NCI-H526 (cell line): Measurements from ENCODE around the gene DMAC2.
"Not testable (repeated sequence)": the region's sequence is repeated elsewhere in the genome, so short reads cannot be mapped to it uniquely, and the experiment has no call there.

Experiments used
- DNase-seq, 2 experiments: peaks; one replicate each; lab custom pipeline; 2025; lab: John Stamatoyannopoulos, UW

The DMAC2 gene

DNA sequence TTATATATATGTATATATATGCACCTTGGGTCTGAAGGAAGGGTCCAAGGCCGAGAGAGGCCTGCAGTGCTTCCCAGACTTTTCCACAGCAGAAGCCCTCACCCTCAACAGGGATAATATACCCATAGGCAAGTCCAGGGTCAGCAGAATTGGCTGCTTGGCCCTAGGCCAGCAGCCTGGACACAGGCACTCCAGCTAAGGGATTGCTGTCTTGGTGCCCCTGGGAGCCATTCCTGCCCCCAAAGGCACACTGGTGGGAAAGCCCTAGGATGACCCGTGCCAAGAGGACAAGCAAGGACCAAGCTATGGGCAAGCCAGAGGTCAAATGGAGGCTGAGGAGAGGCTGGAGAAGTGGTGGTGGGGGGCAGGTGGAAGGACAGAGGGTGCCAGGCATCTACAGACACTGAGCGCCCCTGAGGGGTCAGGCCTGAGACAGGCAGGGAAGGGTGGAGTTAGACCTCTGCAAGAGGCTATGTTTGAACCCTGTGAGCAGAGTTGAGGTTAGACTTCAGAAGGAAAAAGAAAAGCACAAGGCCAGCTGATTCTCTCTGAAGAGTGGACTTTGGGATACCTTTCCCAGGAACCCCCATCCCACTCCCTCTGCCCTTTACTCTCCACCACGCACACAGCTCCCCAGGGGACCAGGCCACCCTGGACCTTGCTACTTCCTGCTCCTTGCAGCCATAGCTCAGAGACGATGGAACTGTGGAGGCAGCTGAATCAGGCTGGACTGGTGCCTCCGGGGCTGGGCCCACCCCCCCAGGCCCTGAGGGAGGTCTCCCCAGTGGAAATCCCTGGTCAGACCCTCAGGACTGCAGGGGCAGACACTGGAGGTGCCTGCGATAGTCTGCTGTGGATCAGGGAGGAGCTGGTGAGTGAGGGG lies 3.0 kb upstream of the DMAC2 start, which contains the start of gene ERICH4:
Gene ERICH4 (plus strand): TSS at position 684 of the 883 bp plus-strand sequence. CDS start 14 bp downstream, at position 698.
- no peak for DNase-seq

DNA sequence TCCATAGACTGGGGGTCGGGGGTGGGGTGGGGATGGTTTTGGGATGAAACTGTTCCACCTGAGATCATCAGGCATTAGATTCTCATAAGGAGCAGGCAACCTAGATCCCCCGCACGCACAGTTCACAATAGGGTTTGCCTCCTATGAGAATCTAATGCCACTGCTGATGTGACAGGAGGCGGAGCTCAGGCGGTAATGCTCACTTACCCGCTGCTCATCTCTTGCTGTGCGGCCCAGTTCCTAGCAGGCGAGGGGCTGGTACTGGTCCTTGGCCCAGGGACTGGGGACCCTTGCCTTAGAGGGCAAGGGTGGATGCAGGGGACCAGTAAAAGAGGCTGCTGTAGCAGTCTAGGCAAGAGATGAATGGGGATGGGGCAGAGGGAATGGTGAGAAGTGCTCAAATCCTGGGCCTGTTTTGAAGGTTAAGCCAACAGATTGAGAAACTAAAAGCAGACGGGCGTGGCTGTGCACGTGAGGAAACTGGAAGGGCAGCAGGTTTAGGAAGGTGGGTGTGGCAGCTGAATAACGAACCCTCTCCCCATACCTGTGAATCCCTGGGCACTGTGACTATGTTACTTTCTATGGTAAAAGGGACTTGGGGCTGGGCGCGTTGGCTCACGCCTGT lies 1.7 kb upstream of the DMAC2 start:
- no peak for DNase-seq

DNA sequence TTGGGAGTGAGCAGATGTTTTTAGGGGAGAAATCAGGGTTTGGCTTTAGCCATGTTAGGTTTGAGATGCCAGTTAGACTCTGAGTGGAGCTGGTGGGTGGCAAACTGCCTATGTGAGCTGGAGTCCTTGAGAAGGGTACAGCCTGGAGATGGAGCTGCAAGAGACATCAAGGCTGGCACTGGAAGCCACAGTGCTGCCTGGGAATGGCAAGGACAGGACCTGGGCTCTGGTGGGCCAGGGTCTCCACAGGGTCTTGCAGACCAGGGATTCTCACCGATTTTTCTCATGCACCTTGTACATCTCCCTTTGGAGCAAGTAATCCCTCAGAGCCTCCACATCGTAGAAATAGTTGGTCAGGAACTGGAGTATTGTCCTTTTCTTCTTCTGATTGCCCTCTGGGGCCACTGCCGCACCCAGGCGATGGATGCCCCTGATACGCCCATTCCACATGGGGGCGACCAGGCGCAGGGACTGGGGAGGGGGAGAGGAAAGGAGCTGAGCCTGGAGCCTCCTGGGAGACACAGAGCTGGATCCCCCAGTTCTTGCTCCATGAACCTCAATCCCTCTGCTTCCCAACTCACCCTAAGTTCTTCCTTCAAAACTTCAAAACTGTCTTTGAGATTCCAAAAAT lies 1.7 kb downstream of the DMAC2 start:
- no peak for DNase-seq

DNA sequence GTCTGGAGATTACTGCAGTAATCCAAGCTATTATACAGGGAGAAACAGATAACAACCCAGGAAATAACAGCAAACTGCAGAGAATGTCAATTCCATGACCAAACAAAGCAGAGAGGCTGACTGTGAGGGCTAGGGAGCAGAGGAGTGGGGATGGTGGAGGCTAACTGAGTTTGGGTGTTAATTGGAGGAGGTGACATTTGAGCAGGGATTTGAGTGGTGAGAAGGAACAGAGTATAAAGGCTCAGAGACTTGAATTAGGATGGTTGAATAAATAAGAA lies 3.1 kb downstream of the DMAC2 start:
- DNase-seq, result no peak

DNA sequence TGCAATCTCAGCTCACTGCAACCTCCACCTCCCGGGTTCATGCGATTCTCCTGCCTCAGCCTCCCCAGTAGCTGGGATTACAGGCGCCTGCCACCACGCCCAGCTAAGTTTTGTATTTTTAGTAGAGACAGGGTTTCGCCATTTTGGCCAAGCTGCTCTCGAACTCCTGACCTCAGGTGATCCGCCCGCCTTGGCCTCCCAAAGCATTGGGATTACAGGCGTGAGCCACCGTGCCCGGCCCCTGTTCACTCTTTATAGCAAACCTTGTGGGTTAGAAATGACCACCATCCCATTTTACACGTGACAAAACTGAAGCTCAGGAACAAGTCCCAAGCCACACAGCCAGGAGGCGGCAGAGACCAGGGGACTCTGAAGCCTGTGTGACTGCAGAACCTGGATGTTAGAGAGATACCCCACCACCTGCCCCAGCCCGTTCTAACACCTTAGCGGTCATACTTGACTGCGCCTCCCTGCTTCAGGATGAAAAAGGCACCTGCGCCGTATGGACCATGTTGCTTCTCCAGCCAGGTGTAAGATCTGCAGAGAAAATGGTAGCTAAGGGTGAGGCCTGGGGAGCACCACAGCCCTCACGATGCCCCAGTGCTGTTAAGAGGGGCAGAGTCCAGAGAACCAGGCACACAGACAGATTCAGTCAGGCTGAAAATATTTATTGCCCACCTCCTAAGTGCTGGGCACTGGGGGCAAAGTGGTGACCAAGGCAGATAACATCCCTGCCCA lies 3.6 kb downstream of the DMAC2 start:
- no peak for DNase-seq

DNA sequence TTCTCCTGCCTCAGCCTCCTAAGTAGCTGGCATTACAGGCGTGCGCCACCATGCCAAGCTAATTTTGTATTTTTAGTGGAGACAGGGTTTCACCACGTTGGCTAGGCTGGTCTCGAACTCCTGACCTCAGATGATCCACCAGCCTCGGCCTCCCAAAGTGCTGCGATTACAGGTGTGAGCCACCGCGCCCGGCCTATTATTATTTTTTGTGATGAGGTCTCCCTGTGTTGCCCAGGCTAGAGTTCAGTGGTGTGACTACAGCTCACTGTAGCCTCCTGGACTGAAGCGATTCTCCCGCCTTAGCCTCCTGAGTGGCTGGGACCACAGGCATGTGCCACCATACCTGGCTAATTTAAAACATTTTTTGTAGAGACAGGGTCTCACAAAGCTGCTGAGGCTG lies 4.3 kb downstream of the DMAC2 start:
- not testable (repeated sequence) for DNase-seq

DNA sequence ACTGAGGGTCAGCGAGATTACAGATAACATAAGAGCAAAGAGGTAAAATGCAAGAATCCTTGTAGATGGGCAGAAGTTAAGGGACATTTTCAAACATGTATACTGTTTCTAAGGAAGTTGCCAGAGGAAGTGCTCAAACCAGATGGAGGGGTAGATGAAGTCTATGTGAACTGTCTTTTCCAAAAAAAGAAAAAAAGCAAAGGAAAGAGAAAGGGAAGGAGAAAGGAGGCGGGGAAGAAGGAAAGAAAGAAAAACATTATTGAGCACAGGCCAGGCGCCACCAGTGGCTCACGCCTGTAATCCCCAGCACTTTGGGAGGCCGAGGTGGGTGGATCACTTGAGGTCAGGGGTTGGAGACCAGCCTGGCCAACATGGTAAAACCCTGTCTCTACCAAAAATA lies 5.3 kb downstream of the DMAC2 start:
- no peak for DNase-seq

DNA sequence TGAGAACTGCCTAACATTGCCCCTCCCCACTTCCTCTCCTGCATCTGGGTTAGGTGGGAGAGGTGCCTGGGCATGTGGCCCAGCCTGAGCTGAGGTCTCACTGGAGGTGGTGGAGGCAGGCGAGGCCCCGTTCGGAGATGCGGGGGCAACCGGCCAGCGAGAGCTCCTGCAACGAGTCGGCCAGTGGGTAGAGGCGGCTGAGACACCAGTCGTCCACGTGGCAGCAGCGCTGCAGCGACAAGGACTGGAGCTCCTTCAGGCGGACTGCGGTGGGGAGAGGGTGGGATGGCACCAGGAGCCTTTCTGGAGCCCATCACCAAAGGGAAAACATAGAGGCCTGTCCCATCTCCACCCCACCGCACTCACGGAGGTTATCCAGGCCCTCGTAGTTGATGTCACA lies 6.5 kb downstream of the DMAC2 start:
- no peak for DNase-seq

DNA sequence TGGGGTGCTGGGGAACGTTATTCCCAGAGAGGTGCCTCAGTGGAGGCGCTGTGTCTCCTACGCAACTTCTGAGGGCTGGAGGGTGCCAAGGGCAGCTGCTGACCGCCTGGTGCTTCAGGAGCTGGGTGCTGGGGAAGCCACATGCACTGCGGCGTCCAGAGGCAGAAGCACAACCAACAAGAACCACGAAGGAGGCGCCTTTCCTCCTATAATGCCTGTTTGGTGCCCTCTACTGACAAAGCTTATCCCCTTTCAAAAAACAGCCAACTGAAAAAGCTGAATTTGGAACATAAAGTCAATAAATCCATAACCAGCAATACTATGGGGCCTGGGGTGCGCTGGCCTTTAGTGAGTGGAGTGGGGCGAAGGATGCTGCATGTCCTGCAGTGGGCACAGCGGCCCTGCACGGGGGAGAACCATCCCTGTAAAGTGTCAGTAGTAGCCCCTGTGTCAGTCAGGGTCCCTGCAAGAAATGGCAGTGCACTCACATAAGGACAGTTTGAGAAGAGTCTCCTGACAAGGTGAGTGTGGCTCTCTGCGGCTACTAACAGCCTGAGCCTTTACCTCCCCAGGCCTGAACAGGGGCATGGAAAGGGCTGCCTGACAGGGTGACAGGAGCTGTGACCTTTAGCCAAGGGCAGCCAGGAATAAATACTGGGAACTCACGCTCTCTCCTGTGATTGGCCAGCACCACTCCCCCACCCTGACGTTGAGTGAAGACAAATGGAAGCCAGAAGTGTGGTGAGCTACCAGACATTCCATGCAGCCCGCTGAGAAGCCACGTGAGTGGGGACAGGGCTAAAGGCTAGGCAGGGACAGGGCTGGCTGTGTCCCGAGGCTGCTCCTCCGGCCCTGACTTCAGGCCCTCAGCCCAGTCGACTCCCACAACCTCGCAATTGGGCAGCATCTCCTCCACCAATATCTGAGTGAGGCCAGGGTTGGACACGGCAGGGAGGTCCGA lies 8.0 kb downstream of the DMAC2 start:
- no peak for DNase-seq

DNA sequence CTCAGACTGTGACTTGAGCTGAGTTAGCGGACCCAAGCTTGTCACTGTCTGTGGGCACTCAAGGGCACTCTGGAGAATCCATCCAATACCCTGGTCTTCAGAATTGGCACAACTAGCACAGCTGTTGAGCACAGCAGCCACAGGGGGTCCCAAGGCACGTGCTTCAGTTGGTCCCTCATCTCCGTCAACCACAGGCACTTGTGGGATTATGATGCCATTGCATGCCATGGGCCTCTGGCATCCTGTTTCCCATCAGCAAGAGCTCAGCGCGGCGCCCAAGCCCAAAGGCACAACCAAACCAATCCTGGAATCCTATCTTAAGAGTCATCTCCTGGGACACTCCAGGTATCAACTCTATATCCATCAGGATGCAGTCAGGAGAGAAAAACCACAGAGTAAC lies 8.8 kb downstream of the DMAC2 start:
- DNase-seq, result no peak

DNA sequence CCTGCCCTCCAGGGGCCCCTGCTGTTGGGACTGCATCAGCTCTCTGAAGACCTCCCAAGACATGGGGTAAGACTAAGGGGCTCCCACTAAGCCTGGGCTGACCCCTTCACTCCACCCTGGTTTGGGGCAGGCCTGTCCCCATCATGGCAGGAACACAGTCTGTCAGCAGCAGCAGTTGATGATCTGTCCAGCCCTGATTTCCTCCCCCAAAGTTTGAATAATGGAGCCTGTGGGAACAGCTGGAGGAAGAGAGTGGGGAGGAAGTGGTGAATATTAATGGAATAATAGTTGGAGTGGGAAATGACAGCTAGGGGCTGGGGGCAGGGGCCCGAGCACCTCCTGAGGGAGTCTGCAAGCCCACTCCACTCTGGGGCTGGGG lies 11.2 kb downstream of the DMAC2 start:
- no peak for DNase-seq

DNA sequence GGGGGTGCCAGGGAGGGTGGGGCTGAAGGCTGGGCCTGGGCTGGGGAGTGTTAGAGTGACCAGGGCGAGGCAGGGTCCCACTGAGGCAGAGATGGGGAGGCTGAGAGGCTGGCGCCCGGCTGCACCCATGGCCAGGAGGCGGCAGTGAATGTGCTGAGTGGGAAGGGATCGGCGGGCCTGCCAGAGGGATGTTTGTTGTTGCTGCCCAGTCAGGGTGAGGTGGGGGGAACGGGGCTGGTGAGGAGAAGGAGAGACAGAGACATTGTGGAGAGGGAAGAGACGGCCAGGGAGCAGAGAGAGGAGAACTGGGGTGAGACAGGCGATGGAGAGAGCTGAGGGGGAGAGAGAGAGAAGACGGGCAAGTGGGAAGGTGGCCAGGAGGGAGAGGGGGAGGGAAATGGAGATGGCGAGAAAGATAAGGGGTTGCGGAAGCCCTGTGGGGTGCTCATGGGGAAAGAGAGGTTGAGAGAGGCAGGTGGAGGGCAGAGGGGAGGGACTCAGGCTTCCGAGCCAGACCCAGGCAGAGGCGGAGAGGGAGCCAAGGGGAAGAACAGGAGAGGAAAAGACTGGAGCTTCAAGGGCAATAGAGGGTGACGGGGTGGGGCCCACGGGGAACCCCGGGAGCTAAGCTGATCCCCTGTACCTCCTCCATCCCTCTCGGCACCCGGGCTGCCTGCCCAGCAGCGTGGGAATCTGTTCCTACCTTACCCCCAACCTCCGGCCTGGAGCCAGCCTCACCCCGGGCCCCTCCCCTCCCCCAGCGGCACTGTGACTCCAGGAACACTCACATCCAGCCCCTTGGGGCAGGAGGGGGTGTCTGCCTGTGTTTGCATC lies 11.8 kb downstream of the DMAC2 start:
- DNase-seq, result peak in 1 of 2 experiments; percentile 49

DNA sequence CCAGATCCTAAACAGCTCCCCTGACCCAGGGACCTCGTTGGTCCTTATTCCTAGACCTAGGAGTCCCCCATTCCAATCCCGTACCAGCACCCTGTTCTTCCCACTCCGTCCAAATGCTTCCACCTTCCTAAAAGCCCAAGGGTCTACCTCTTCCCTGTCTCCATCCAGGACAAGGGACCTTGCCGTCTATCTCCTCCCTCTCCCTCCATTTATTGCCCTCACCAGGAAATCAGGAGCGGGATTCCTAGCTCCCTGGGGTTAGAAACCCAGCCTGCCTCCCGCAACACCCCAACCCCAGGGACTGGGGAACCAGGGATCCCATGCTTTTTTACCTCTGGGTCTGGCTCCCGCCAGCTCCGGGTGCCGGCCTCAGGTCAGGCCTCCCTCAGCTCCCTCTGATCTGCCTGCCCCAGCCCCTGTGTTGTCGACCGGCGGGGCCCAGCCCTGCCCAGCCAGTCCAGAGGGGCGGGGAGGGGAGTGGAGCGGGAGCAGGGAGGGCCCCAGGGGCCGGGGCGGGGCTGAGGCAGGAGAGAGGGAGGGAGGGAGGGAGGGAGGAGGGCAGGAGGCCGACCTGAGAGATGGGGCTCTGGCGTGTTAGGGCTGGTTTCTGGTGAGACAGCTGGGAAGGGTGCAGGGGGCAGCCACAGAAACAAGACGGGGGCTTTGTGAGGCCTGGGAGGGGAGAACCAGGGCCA lies 12.6 kb downstream of the DMAC2 start, which contains the start of gene B3GNT8:
Gene B3GNT8 (minus strand): TSS at position 423 of the 695 bp plus-strand sequence. CDS start 596 bp downstream, outside the sequence.
- peak; percentile 43 to 91 for DNase-seq

DNA sequence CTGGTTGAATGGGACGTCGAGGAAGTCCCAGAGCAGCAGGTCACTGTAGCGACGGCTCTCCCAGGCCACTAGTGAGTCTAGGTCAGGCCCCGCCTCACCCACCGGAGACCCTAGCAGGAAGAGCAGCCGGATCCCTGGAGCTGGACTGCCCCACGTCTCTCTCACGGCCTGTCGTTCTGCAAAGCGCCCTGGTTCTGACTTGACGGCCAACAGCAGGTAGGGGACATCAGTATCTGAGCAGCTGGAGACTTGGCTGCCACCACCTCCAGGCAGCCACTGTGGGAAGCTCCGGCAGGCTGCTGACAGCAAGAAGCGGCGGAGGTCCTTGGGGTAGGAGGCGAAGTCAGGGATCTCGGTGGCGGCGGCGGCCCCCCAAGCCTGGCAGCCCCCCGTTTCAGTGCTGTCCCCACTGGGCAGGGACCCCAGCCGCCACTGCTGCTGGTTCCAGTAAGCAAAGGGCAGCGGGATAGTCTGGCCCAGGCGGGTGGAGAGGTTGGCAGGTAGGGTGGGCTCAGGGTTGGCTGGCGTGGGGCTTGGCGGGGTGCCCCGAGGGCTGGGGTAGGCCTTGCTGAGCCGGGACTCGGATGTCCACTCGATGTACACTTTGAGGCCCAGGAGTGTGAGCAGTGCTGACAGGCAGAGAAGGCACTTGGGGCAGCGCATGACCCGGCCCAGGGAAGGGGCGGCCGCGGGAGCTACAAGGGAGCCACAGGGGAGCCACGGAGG lies 13.4 kb downstream of the DMAC2 start:
- DNase-seq, result no peak

DNA sequence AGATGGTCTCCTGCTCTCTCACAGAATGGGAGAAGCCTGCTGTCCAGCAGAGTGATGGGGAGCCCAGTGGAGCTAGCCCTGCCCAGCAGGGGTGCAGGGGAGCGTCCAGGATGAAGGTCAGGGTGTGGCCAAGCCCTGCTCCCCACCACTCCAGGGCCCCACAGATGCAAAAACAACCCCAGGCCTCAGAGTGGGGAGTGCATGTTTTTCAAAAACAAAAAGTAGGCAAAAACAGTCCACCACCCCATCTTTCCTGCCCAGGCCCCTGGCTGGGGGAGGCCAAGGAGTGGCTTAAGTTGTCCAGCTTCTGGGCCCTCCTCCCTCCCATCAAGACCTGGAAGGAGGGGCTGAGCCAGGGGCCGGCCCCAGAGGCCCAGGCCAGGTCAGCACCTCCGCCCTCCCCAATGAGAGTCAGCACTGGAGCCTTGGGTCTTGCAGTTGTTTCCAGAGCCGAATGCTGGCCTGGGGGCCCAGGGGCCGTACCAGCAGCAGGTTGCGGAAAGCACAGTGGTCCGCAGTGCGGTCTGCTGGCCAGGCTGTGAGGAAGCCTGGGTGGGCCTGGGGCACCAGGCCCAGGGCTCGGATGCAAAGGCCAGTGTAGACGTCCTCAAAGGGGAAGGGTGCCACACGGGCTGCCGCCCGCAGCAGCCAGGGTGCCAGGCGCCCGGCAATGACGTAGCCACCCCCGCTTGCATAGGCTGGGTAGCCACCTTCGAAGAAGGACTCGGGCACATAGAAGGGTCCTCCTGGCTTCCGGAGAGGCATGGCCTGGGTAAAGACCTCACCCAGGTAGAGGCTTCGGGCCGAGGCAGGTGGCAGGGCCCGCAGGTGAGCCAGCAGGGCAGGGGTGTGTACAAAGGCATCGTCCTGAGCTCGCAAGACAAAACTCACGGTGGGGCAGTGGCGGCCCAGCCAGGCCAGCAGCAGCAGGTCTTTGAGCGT lies 14.3 kb downstream of the DMAC2 start:
- no peak for DNase-seq

DNA sequence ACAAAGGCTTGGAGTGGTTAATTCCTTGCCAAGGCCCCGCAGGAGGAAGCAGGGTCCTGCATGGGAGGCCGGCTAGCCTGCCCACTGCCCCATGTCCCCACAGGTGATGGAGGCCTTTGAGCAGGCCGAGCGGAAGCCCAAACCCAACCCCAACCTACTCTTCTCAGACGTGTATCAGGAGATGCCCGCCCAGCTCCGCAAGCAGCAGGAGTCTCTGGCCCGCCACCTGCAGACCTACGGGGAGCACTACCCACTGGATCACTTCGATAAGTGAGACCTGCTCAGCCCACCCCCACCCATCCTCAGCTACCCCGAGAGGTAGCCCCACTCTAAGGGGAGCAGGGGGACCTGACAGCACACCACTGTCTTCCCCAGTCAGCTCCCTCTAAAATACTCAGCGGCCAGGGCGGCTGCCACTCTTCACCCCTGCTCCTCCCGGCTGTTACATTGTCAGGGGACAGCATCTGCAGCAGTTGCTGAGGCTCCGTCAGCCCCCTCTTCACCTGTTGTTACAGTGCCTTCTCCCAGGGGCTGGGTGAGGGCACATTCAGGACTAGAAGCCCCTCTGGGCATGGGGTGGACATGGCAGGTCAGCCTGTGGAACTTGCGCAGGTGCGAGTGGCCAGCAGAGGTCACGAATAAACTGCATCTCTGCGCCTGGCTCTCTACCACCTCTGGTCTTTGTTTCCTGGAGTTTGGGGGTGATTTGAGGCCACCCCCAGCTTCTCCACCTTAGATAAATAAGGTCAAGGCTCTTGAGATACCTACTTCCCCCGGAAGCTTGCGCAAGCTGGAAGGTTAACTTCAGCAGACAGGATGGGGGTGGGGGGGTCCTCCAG lies 15.2 kb downstream of the DMAC2 start:
- DNase-seq, result no peak

DNA sequence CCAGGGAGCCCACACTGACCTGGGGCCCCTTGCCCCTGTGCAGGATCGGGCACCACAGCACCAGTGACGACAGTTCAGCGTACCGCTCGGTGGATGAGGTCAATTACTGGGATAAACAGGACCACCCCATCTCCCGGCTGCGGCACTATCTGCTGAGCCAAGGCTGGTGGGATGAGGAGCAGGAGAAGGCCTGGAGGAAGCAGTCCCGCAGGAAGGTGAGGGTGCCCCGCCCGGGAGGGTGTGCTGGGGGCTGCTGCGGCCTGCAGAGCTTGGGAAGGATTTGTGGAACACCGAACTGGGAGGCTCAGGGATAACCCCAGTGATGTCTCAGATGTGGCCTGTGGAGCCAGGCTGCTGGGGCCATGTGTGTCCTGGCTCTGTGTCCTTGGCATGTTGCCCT lies 16.8 kb downstream of the DMAC2 start:
- DNase-seq, result no peak
